SK-N-SH (cell line): ENCODE results near the gene LRP4. TPM values are rescaled to one million over a fixed set of nuclear protein-coding genes. Genes with fewer than 3 reads are reported as not detected.

Experiments
- CTCF ChIA-PET: fragments of 300-600, 350-600 bp; formaldehyde crosslinking; extraction: SDS; loops from one replicate; lab custom pipeline; 2021; lab: Yijun Ruan, JAX
- POLR2A ChIA-PET: fragments of 350-600 bp; sonication (Branson Sonifier 250); formaldehyde crosslinking; extraction: SDS; loops from one replicate; lab custom pipeline; 2020; ENCODE audit warnings: antibody characterized with exemption, inconsistent platforms; lab: Yijun Ruan, JAX
- DNase-seq: peaks from one replicate; pipeline ENCODE4 v3.0.0; 2012
- H2AFZ ChIP-seq: fragments of 200-600 bp; sonication (generic); 2 replicates; pipeline ENCODE4 v1.8.1; 2016; ENCODE audit warnings: antibody characterized with exemption, mild to moderate bottlenecking, low read depth
- H3F3A ChIP-seq: fragments of 200-600 bp; sonication (generic); replicated peaks from 2 replicates; pipeline ENCODE3; 2016; ENCODE audit warnings: antibody characterized with exemption, mild to moderate bottlenecking; ENCODE audit not compliant: insufficient read depth
- H3K27ac ChIP-seq, 2 experiments: fragments of 200-500 bp in 1 of 2; fragments of 200-600 bp in 1 of 2; sonication (Bioruptor generic) in 1 of 2; sonication (generic), shearing (Covaris generic) in 1 of 2; 2 replicates each; pipeline versions ENCODE4 v1.5.1 to v1.6.1; 2014 to 2016; ENCODE audit warnings: low read depth in 2 of 2, inconsistent platforms in 1 of 2, low read length in 1 of 2, mild to moderate bottlenecking in 1 of 2, mixed read lengths in 1 of 2
- H3K27me3 ChIP-seq: fragments of 200-600 bp; sonication (generic), shearing (Covaris generic); 2 replicates; pipeline ENCODE4 v1.6.1; 2016; ENCODE audit warnings: mixed run types; ENCODE audit not compliant: insufficient read depth
- H3K36me3 ChIP-seq, 2 experiments: fragments of 200-500 bp in 1 of 2; fragments of 200-600 bp in 1 of 2; sonication (Bioruptor generic) in 1 of 2; sonication (generic) in 1 of 2; replicated peaks in 1 of 2; 2 replicates each; pipeline versions ENCODE3 to v1.5.1; 2014 to 2016; ENCODE audit warnings: low read length in 1 of 2, mild to moderate bottlenecking in 1 of 2; ENCODE audit not compliant: insufficient read depth in 2 of 2, control insufficient read depth in 1 of 2
- H3K4me1 ChIP-seq, 2 experiments: fragments of 200-500 bp in 1 of 2; fragments of 200-600 bp in 1 of 2; sonication (Bioruptor generic) in 1 of 2; sonication (generic), shearing (Covaris generic) in 1 of 2; 2 replicates each; pipeline versions ENCODE4 v1.5.1 to v1.6.1; 2014 to 2016; ENCODE audit warnings: low read depth in 1 of 2, low read length in 1 of 2, mixed run types in 1 of 2; ENCODE audit not compliant: insufficient read depth in 2 of 2, control insufficient read depth in 1 of 2
- H3K4me2 ChIP-seq: fragments of 200-600 bp; sonication (generic), shearing (Covaris generic); 2 replicates; pipeline ENCODE4 v1.6.1; 2017; ENCODE audit warnings: mixed run types
- H3K4me3 ChIP-seq, 2 experiments: fragments of 200-500 bp in 1 of 2; fragments of 200-600 bp in 1 of 2; sonication (Bioruptor generic) in 1 of 2; sonication (generic), shearing (Covaris generic) in 1 of 2; 2 replicates each; pipeline versions ENCODE4 v1.5.1 to v1.8.1; 2014 to 2016; ENCODE audit warnings: low read depth in 2 of 2, inconsistent platforms in 1 of 2, low read length in 1 of 2, mild to moderate bottlenecking in 1 of 2, mixed read lengths in 1 of 2, moderate library complexity in 1 of 2
- H3K79me2 ChIP-seq: fragments of 200-600 bp; sonication (generic); 2 replicates; pipeline ENCODE4 v1.8.1; 2017; ENCODE audit warnings: mild to moderate bottlenecking; ENCODE audit not compliant: insufficient read depth
- H3K9ac ChIP-seq: fragments of 200-600 bp; sonication (generic); 2 replicates; pipeline ENCODE4 v1.6.1; 2017; ENCODE audit warnings: mixed run types
- H3K9me2 ChIP-seq: fragments of 200-600 bp; sonication (generic); 2 replicates; pipeline ENCODE4 v1.6.1; 2017; ENCODE audit warnings: mixed run types
- H3K9me3 ChIP-seq: fragments of 200-600 bp; sonication (generic); 2 replicates; pipeline ENCODE4 v1.6.1; 2017; ENCODE audit warnings: mixed run types, mild to moderate bottlenecking, moderate library complexity
- H4K20me1 ChIP-seq: fragments of 200-600 bp; sonication (generic); 2 replicates; pipeline ENCODE4 v1.6.1; 2017; ENCODE audit warnings: mild to moderate bottlenecking, mixed run types; ENCODE audit not compliant: insufficient read depth
- CHD2 ChIP-seq: fragments of 150-350 bp; IDR thresholded peaks from 2 replicates; pipeline ENCODE4 v1.6.1; 2018; ENCODE audit warnings: low read length; ENCODE audit not compliant: partially characterized antibody
- CTCF ChIP-seq: fragments of 200-600 bp; sonication (generic); IDR thresholded peaks from 2 replicates; pipeline ENCODE4 v1.6.1; 2017; ENCODE audit warnings: antibody characterized with exemption, mild to moderate bottlenecking, moderate library complexity
- ELF1 ChIP-seq: IDR thresholded peaks from 2 replicates; pipeline ENCODE4 v1.4.0; 2012
- EP300 ChIP-seq, 2 experiments: IDR thresholded peaks; 2 replicates each; pipeline versions ENCODE4 v1.4.0 to v1.6.1; 2012; ENCODE audit warnings: borderline replicate concordance in 1 of 2, low read depth in 1 of 2, low read length in 1 of 2
- FOSL2 ChIP-seq: IDR thresholded peaks from 2 replicates; pipeline ENCODE4 v1.4.0; 2012; ENCODE audit warnings: low read depth, mild to moderate bottlenecking, moderate library complexity, borderline replicate concordance
- IRF3 ChIP-seq: fragments of 150-350 bp; IDR thresholded peaks from 2 replicates; pipeline ENCODE4 v1.6.1; 2016; ENCODE audit warnings: mild to moderate bottlenecking, low read depth, low read length
- JUND ChIP-seq: IDR thresholded peaks from 2 replicates; pipeline ENCODE4 v1.4.0; 2012
- MEF2A ChIP-seq: IDR thresholded peaks from 2 replicates; pipeline ENCODE4 v1.4.0; 2012; ENCODE audit warnings: low read depth, borderline replicate concordance
- MXI1 ChIP-seq: IDR thresholded peaks from 2 replicates; pipeline ENCODE4 v1.6.1; 2012; ENCODE audit warnings: mild to moderate bottlenecking, low read depth, low read length, improper control_type of control experiment
- PBX3 ChIP-seq: IDR thresholded peaks from 2 replicates; pipeline ENCODE4; 2012
- POLR2AphosphoS5 ChIP-seq: IDR thresholded peaks from 2 replicates; pipeline ENCODE4 v1.6.1; 2012; ENCODE audit warnings: low read depth, low read length
- RAD21 ChIP-seq: IDR thresholded peaks from 2 replicates; pipeline ENCODE4 v1.6.1; 2012; ENCODE audit warnings: mild to moderate bottlenecking, low read length
- REST ChIP-seq: IDR thresholded peaks from 2 replicates; pipeline ENCODE4 v1.6.1; 2012; ENCODE audit warnings: mild to moderate bottlenecking, low read depth, low read length, moderate library complexity
- RXRA ChIP-seq: IDR thresholded peaks from 2 replicates; pipeline ENCODE4 v1.4.0; 2012; ENCODE audit warnings: low read depth, mild to moderate bottlenecking, borderline replicate concordance
- TCF12 ChIP-seq: IDR thresholded peaks from 2 replicates; pipeline ENCODE4 v1.4.0; 2012
- WGBS: methylation state at CpG from one replicate; pipeline ENCODE4 v1.1.6; 2017; ENCODE audit warnings: low lambda C conversion rate; 5-methylcytosine and 5-hydroxymethylcytosine counted together
- polyA plus RNA-seq, 3 experiments: library from polyadenylated mRNA; depleted of rRNA; stranded (reverse); fragments of >200 nt; gene quantifications; 2 replicates each; pipeline ENCODE4 v1.2.3, GENCODE V29; 2012

The LRP4 gene
- polyA plus RNA-seq, 1 of the 3 experiments (the other 2 are of a cell fraction): 10.9 TPM

GRCh38 chr11:46949297-46949696, 30.9 kb upstream of the LRP4 start (continued):
- no peak for TF ChIP-seq REST

GRCh38 chr11:46948378-46949131, 30.2 kb upstream of the LRP4 start:
- peaks cover 28% of the 10 kb centered on the region for H3K79me2 ChIP-seq
- H3K27me3 ChIP-seq: no peaks in the 10 kb centered on the region
- no peaks in the 10 kb centered on the region for H3K9me2 ChIP-seq
- no peak overlapping the region for H3K9ac ChIP-seq
- POLR2A ChIA-PET: interaction anchor here (0.6 kb wide), 1 partner anchor 158 kb away, joined by 4 read pairs; no protein-coding TSS in a partner anchor
- H3K36me3 ChIP-seq: peaks cover 6 to 10% of the 10 kb centered on the region in 2 experiments
- H3K9me3 ChIP-seq: no peaks in the 10 kb centered on the region
- DNase-seq: peak; percentile 20
- H4K20me1 ChIP-seq: no peaks in the 10 kb centered on the region
- 61% methylated on average over 4 of the region's 4 CpGs for WGBS
- TF ChIP-seq ELF1: no peak
- 0 out of 2 replicates have a peak, but pooled peaks have one; percentile 27 for TF ChIP-seq MXI1
- TF ChIP-seq IRF3: no peak
- TF ChIP-seq JUND: peak; percentile 65; the same call in 1 of the 2 replicates
- TF ChIP-seq EP300 (IDR thresholded peaks at IDR 0.05; ENCODE audit: borderline replicate concordance in 1 of 2, low read depth in 1 of 2, low read length in 1 of 2): no peak
- TF ChIP-seq RXRA: no peak
- no peak for TF ChIP-seq POLR2AphosphoS5
- no peak for TF ChIP-seq CHD2
- no peak for TF ChIP-seq RAD21
- peak; percentile 36; the same call in 1 of the 2 replicates for TF ChIP-seq TCF12
- no peak for TF ChIP-seq CTCF
- TF ChIP-seq FOSL2: peak; percentile 73
- no peak for TF ChIP-seq MEF2A
- peak; percentile 30 for TF ChIP-seq PBX3
- no peak overlapping the region for H2AFZ ChIP-seq
- H3K4me1 ChIP-seq: peaks cover 11 to 32% of the 10 kb centered on the region in 2 experiments
- H3F3A ChIP-seq: peaks cover 34% of the 10 kb centered on the region
- H3K4me2 ChIP-seq: peak overlapping the region; percentile 66
- H3K27ac ChIP-seq: peak overlapping the region; percentile 43 to 82
- CTCF ChIA-PET: interaction anchor here (0.7 to 2.2 kb wide), 4 partner anchors 19 to 204 kb away, joined by 3 to 7 read pairs (median 5); no protein-coding TSS in a partner anchor
- no peak overlapping the region; a peak in 1 of 4 replicates for H3K4me3 ChIP-seq
